CD4-positive, alpha-beta T cell (primary cell): Measurements from ENCODE around the gene FBXW2. TPM values are rescaled to one million over a fixed set of nuclear protein-coding genes. Genes with fewer than 3 reads are reported as not detected.

ENCODE experiments used
- ATAC-seq: fragments of 200-7000 bp; cut with Tn5 transposase; one replicate; pipeline ENCODE4 v1.10.0; 2022; ENCODE audit warnings: mild to moderate bottlenecking; ENCODE audit not compliant: poor library complexity
- CTCF ChIA-PET: fragments of 350-600 bp; sonication (Branson Sonifier 250); formaldehyde crosslinking; loops from one replicate; lab custom pipeline; 2021; ENCODE audit warnings: antibody characterized with exemption, inconsistent platforms; lab: Charles Lee
- POLR2A ChIA-PET: fragments of 350-600 bp; sonication (Branson Sonifier 250); formaldehyde crosslinking; loops from one replicate; lab custom pipeline; 2021; ENCODE audit warnings: antibody characterized with exemption, inconsistent platforms; lab: Charles Lee
- DNase-seq, 14 experiments: peaks; one replicate each; pipeline ENCODE4 v3.0.0-alpha.2; 2013 to 2020; ENCODE audit warnings: mixed read lengths in 2 of 14
- H3K27ac ChIP-seq, 2 donors: one replicate each; pipeline versions ENCODE4 v1.5.1 to v1.7.0; 2013; ENCODE audit warnings: low read length in 2 of 2, low read depth in 1 of 2, mild to moderate bottlenecking in 1 of 2
- H3K27me3 ChIP-seq, 2 experiments: 1 replicate in 1 of 2; 2 replicates in 1 of 2; pipeline versions ENCODE4 v1.6.1 to v1.7.0; 2013; ENCODE audit warnings: low read length in 2 of 2, control low read depth in 1 of 2, mild to moderate bottlenecking in 1 of 2, moderate library complexity in 1 of 2; ENCODE audit not compliant: insufficient read depth in 2 of 2, control insufficient read depth in 1 of 2
- H3K36me3 ChIP-seq: one replicate; pipeline ENCODE4 v1.6.1; 2013; ENCODE audit warnings: low read length, control low read depth; ENCODE audit not compliant: insufficient read depth
- H3K4me1 ChIP-seq: one replicate; pipeline ENCODE4 v1.6.1; 2013; ENCODE audit warnings: low read length, control low read depth; ENCODE audit not compliant: insufficient read depth
- H3K4me3 ChIP-seq: one replicate; pipeline ENCODE4 v1.5.1; 2013; ENCODE audit warnings: mild to moderate bottlenecking, low read length, moderate library complexity
- H3K9me3 ChIP-seq, 2 experiments: 1 replicate in 1 of 2; 2 replicates in 1 of 2; pipeline versions ENCODE4 v1.6.1 to v1.7.0; 2013; ENCODE audit warnings: low read length in 2 of 2, mild to moderate bottlenecking in 2 of 2, control low read depth in 1 of 2, moderate library complexity in 1 of 2; ENCODE audit not compliant: control insufficient read depth in 1 of 2, insufficient read depth in 1 of 2
- H3K27ac Mint-ChIP-seq: one replicate; pipeline ENCODE4 v1.8.0; 2020; ENCODE audit warnings: mixed read lengths
- H3K27me3 Mint-ChIP-seq: one replicate; pipeline ENCODE4 v1.8.0; 2021; ENCODE audit warnings: mixed read lengths
- H3K36me3 Mint-ChIP-seq: one replicate; pipeline ENCODE4 v1.8.0; 2021; ENCODE audit warnings: low read depth, mixed read lengths
- H3K4me1 Mint-ChIP-seq: one replicate; pipeline ENCODE4 v1.8.0; 2021; ENCODE audit warnings: low read depth, mixed read lengths
- H3K4me3 Mint-ChIP-seq: one replicate; pipeline ENCODE4 v1.8.0; 2020; ENCODE audit warnings: mild to moderate bottlenecking, mixed read lengths
- H3K9me3 Mint-ChIP-seq: one replicate; pipeline ENCODE4 v1.8.0; 2020; ENCODE audit warnings: mixed read lengths
- CTCF ChIP-seq: fragments of 200-600 bp; IDR thresholded peaks from one replicate; pipeline ENCODE4 v1.8.0; 2022; ENCODE audit warnings: antibody characterized with exemption, mild to moderate bottlenecking
- intact Hi-C, 2 experiments: fragments of 100-400 bp; cut with DNase I in 1 of 2; cut with micrococcal nuclease in 1 of 2; formaldehyde crosslinking; loops; one replicate each; pipeline versions ENCODE4 v1.15.1 to v1.9.0; 2023 to 2025; cut with DNase I, micrococcal nuclease
- total RNA-seq, 174 experiments: library from RNA in 2 of 174; stranded (reverse) in 2 of 174; gene quantifications; one replicate each; pipeline ENCODE4 v1.2.3 and lab custom pipeline; 2021 to 2026

Gene FBXW2
- total RNA-seq, 2 experiments from 2014 or later, result 58.7 to 64.7 TPM

GRCh38 chr9:120714846-120715388, 78.3 kb downstream of the FBXW2 start:
- H3K27ac Mint-ChIP-seq, result peak overlapping the region; percentile 56
- H3K27ac ChIP-seq, result peak overlapping the region; percentile 28 to 56

GRCh38 chr9:120714088-120714845, 78.9 kb downstream of the FBXW2 start, which contains the start of gene MEGF9:
Gene MEGF9 (minus strand): TSS chr9:120714470. CDS start chr9:120714358, 112 bp downstream.
- no peaks in the 10 kb centered on the region for H3K36me3 ChIP-seq
- Mint-ChIP-seq H3K36me3 (no peaks in the 10 kb centered on the region), H3K4me3 (peak within 1 kb of the TSS; percentile 90), H3K27me3 (no peaks in the 10 kb centered on the region), H3K27ac (peak within 1 kb of the TSS; percentile 79), H3K4me1 (peaks cover 39% of the 10 kb centered on the region), H3K9me3 (no peaks in the 10 kb centered on the region)
- no peaks in the 10 kb centered on the region for H3K9me3 ChIP-seq
- peak within 1 kb of the TSS; percentile 82 for H3K4me3 ChIP-seq
- peak; percentile 88 to 98 (median 94) for DNase-seq
- no peaks in the 10 kb centered on the region for H3K27me3 ChIP-seq
- peak; percentile 93 for ATAC-seq
- no peak for TF ChIP-seq CTCF
- intact Hi-C loops, result loop anchor here (1.0 to 10.0 kb wide), 6 partner anchors 78 to 488 kb away; partner anchors contain the start of genes FBXW2 (in 1 of the 2), PSMD5 (in 1 of the 2) and RAB14 (in 1 of the 2)
- peak within 1 kb of the TSS; percentile 56 to 60 for H3K27ac ChIP-seq
- peaks cover 35% of the 10 kb centered on the region for H3K4me1 ChIP-seq
- ChIA-PET CTCF (interaction anchor here (1.0 to 1.2 kb wide), 2 partner anchors 8 to 94 kb away, joined by 3 to 4 read pairs; no protein-coding TSS in a partner anchor), POLR2A (interaction anchor here (0.6 to 1.3 kb wide), 3 partner anchors 41 to 407 kb away, joined by 4 to 7 read pairs (median 5); partner anchors contain the start of gene FBXW2)

More at GRCh38 chr9:120714846-120715388, 78.3 kb downstream of the FBXW2 start:
- no peaks in the 10 kb centered on the region for H3K27me3 ChIP-seq
- no peaks in the 10 kb centered on the region for H3K36me3 ChIP-seq
- H3K4me3 Mint-ChIP-seq, result peak overlapping the region; percentile 86
- no peaks in the 10 kb centered on the region for H3K9me3 ChIP-seq
- H3K4me1 Mint-ChIP-seq, result peaks cover 39% of the 10 kb centered on the region
- ATAC-seq (no peak), DNase-seq (no peak)
- no peak for TF ChIP-seq CTCF
- H3K4me1 ChIP-seq, result peaks cover 29% of the 10 kb centered on the region
- no peaks in the 10 kb centered on the region for H3K27me3 Mint-ChIP-seq
- H3K4me3 ChIP-seq, result peak overlapping the region; percentile 82
- POLR2A ChIA-PET, result interaction anchor here (0.6 to 1.3 kb wide), 4 partner anchors 40 to 407 kb away, joined by 3 to 7 read pairs (median 4); partner anchors contain the start of genes FBXW2 and PSMD5
- no peaks in the 10 kb centered on the region for H3K36me3 Mint-ChIP-seq
- CTCF ChIA-PET, result interaction anchor here (1.0 to 1.2 kb wide), 2 partner anchors 9 to 95 kb away, joined by 3 to 4 read pairs; no protein-coding TSS in a partner anchor
- intact Hi-C loops, result loop anchor here (1.0 to 10.0 kb wide), 6 partner anchors 77 to 487 kb away; partner anchors contain the start of genes FBXW2 (in 1 of the 2), PSMD5 (in 1 of the 2) and RAB14 (in 1 of the 2)
- H3K9me3 Mint-ChIP-seq, result no peaks in the 10 kb centered on the region
